CMK (cell line): ENCODE results near the gene OMD.
"Not testable (repeated sequence)": the region's sequence is repeated elsewhere in the genome, so short reads cannot be mapped to it uniquely, and the experiment has no call there.

Experiments used
- DNase-seq: peaks from one replicate; pipeline ENCODE4 v3.0.0-alpha.2; 2010; ENCODE audit warnings: low read depth

Gene OMD

DNA sequence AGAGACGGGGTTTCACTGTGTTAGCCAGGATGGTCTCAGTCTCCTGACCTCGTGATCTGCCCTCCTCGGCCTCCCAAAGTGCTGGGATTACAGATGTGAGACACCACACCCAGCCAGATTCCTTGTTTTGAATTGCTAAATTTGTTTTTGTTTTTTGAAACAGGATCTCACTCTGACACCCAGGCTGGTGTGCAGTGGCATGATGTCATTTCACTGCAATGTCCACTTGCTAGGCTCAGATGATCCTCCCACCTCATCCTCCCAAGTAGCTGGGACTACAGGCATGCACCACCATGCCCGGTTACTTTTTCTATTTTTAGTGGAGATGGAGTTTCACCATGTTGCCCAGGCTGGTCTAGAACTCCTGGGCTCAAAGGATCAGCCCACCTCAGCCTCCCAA is 13.1 kb downstream of the OMD start:
- not testable (repeated sequence) for DNase-seq

DNA sequence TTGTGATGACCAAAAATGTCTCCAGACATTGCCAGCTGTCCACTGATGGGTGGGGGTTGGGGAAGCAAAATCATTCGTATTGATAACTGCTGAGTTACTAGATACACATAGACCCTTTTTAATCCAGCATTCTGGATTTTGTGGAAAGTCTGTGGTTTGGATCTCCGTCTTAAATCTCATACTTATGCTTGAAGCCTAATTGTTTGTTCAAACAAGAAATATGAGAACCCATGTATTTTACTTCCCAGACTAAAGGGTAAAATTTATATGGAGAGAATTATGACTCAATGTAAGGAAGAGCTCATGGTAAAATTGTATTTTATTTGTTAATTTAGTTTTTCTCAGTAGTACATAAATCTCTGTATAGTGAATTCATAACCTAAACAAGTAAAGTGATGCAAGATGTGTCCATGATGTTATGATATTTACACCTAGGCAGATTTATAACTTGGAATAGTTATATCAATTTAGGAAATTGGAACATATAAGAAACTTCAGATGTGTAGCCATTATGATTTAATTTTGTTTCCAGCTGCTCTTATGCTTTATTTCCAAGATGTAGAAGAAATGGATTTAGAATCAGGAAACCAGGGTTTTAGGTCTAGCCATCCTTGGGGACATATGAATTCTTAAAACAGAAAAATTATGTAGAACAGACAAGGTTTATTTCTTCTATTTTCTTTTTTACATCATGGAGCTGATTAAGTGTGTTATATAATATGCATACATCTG is 15.4 kb downstream of the OMD start:
- no peak for DNase-seq

- DNase-seq = no peak
Measured at GRCh38 chr9:92407818-92408217, 16.5 kb downstream of the OMD start.

GRCh38 chr9:92406477-92406876 is 17.8 kb downstream of the OMD start:
- no peak for DNase-seq

DNA sequence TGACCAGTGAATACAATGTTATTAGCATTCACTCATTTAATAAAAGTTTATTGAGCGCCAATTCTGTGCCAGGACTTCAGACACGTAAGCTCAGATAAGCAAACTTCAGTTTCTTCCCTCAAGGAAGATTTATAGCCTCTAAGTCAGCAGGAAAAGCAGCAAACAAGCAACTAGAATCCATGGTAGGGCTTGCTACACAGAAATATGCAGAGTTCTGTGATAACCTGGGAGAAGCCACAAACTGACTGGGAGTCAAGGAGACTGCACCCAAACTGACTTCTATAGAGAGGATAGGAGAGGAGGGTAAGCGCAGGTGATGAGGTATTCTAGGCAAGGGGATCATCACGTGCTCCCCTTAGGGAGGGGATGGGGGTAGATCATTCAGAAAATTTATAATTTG is 18.5 kb downstream of the OMD start:
- no peak for DNase-seq

- no peak for DNase-seq
Measured at GRCh38 chr9:92404042-92404836, 20.0 kb downstream of the OMD start, which contains the start of gene OGN. OGN (minus strand) TSS chr9:92404578; CDS start chr9:92403407, 1,171 bp downstream.

- no peak for DNase-seq
Measured at GRCh38 chr9:92402826-92403745, 21.2 kb downstream of the OMD start.

- DNase-seq = no peak
Measured at GRCh38 chr9:92402360-92402759, 21.9 kb downstream of the OMD start.

DNA sequence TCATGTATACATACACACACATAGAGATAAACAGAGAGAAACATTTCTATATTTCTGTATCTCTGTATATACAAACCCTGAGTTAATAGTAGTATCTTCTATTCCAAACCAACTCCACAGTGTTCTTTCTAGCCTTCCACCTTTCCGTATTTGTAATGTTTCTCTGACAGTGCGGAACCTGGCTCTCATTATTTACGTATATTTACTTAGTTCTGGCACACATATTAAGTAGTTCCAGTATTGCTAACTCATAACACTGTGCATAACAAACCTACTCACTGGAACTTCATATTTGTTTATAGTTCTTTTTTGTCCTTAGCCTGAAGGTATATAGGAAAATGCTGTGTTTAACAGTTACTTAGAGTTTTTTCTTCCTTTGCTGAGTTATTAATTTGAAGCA is 26.4 kb downstream of the OMD start:
- no peak for DNase-seq

DNA sequence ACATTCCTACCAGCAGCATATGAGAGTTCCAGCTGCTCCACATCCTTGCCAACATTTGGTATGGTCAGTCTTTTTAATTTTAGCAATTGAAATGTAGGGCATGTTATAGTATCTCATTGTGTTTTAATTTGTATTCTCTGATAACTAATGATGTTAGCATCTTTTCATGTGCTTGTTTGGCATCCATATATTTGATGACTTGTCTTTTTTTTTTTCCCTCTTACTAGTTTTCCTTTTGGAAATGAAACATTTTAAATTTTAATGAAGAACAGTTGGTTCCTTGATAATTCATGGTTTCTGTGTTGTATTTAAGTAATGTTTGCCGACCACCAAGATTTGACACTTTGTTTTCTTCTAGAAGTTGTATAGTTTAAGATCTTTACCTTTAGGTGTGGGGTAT is 28.7 kb downstream of the OMD start:
- DNase-seq = no peak

DNA sequence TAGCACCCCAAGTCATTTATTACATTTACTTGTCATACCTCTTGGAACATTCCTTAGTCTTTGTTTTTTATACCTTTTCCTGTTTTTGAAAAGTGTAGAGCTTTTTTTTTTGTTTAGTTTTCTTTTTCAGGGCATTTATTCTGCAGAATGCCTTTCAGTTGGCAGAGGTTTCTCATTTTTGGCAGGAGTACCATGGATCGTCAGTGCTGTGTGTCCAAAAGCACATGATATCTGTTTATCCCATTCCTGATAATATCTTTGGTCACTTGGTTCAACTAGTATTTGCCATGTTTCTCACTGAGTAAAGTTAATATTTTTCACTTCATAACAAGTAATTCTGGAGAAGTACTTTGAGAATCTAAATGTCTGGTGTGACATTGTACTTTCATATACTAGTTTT is 30.6 kb downstream of the OMD start:
- DNase-seq = no peak

GRCh38 chr9:92392690-92393089 is 31.6 kb downstream of the OMD start:
- no peak for DNase-seq

DNA sequence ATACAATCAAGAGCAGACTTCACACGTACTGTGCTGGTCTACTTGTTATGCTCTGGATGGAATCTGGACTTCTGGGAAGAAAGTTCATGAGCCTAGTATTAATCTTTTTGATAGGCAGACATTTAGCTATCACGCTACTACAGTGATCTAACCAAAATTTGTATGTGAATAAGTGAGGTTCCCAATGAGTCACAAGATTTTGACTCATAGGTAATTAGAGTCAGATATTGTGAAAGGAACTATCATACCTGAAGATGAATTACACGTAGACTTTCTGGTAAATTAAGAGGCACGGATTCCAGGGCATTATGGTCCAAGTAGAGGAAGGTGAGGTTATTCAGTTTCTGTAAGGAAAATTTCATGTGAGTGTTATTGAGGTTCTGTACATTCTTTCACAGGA is 38.3 kb downstream of the OMD start:
- DNase-seq = no peak

- no peak for DNase-seq
Measured at GRCh38 chr9:92385477-92385876, 38.8 kb downstream of the OMD start.

GRCh38 chr9:92385001-92385400 is 39.3 kb downstream of the OMD start:
- DNase-seq = no peak

- no peak for DNase-seq
Measured at GRCh38 chr9:92384375-92384774, 39.9 kb downstream of the OMD start.

GRCh38 chr9:92381775-92382174 is 42.5 kb downstream of the OMD start:
- DNase-seq = no peak

DNA sequence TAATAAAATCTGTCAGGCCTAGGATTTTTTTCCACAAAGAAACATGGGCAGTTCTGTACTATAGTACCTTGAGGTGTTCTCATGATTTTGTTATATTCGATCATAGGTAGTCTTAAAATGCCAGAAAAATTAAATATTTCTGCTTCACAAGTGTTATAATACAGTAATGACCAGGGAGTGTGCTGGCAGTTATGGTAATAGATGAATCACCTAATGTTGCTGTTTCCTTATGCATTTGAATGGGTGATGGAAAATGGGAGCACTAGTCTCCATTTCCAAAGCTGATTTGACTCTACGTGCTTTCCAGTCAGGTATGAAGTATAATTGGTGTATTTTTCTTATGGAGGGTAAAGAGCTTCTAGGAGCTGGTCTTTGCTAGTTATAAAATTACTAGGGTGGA is 43.7 kb downstream of the OMD start:
- no peak for DNase-seq

- DNase-seq = no peak
Measured at GRCh38 chr9:92378865-92379560, 45.3 kb downstream of the OMD start.

DNA sequence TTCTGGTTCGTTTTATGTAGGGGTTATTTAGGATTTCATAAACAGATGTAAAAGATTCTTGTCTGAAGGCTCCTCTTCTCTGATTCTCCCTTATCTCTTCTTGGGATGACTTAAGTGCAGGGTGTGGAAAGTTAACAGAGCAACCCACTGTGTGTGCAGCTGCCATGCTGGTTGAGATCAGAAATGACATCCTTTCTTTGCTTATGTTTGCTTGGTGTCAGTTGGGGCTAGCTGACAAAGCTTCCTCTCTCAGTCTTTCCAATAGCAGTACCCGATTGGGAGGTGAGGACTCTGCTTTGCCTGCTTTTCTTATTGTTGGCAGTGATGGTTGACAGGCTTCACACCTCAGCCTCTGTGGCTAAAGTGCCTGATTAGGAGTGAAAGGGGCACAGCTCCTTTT is 46.4 kb downstream of the OMD start:
- no peak for DNase-seq

DNA sequence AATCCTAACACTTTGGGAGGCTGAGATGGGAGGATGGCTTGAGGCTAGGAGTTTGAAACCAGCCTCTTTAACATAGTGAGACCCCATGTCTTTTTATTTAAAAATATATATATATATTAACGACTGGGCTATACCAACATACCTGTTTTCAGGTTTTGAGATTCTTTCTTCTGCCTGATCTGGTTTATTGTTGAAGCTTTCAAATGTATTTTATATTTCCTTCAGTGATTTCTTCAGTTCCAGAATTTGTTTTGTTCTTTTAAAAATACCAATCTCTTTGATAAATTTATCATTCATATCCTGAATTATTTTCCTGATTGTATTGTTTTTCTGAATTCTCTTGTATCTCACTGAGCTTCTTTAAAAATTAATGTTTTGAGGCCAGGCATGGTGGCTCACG is 51.1 kb downstream of the OMD start:
- no peak for DNase-seq

GRCh38 chr9:92369075-92369474 is 55.2 kb downstream of the OMD start:
- no peak for DNase-seq
